ENCODE results near the gene POLD1.

DNA sequence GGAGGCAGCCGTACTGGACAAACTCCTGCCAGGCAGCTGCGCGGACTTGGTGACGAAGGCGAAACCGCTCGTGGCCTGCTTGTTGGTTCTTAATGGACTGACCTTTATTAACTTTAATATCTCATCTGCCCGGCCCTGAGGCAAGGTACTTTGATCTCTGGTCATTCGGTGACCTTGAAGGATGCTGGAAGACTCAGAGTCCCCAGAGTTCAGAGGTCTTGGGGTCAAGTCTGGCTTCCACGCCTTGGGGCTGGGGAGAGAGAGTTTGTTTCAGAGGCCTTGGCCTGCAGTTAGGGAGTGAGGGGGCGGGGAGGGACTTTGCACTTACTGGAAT is 82.5 kb downstream of the POLD1 start:
- TF ChIP-seq, protein P1, sequence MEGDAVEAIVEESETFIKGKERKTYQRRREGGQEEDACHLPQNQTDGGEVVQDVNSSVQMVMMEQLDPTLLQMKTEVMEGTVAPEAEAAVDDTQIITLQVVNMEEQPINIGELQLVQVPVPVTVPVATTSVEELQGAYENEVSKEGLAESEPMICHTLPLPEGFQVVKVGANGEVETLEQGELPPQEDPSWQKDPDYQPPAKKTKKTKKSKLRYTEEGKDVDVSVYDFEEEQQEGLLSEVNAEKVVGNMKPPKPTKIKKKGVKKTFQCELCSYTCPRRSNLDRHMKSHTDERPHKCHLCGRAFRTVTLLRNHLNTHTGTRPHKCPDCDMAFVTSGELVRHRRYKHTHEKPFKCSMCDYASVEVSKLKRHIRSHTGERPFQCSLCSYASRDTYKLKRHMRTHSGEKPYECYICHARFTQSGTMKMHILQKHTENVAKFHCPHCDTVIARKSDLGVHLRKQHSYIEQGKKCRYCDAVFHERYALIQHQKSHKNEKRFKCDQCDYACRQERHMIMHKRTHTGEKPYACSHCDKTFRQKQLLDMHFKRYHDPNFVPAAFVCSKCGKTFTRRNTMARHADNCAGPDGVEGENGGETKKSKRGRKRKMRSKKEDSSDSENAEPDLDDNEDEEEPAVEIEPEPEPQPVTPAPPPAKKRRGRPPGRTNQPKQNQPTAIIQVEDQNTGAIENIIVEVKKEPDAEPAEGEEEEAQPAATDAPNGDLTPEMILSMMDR (IDR thresholded peaks at IDR 0.05; ENCODE audit: low read depth, low read length, poor library complexity, severe bottlenecking) = no peak
- TF ChIP-seq EZH2phosphoT487 (IDR thresholded peaks at IDR 0.05; ENCODE audit: borderline replicate concordance, low read length) = no peak
